Activated CD4-positive, alpha-beta memory T cell treated with anti-CD3 and anti-CD28 coated beads, Interleukin-2, amount 10 ng/mL, durations not matched to agents 7 days and 5 days (primary cell): Measurements from ENCODE around the gene ANAPC7. TPM values are rescaled to one million over a fixed set of nuclear protein-coding genes. Genes with fewer than 3 reads are reported as not detected.
"Not testable (repeated sequence)": the region's sequence is repeated elsewhere in the genome, so short reads cannot be mapped to it uniquely, and the experiment has no call there.

Experiments
- CTCF ChIA-PET: fragments of 350-600 bp; sonication (Branson Sonifier 250); formaldehyde crosslinking; loops from one replicate; lab custom pipeline; 2021; ENCODE audit warnings: antibody characterized with exemption, inconsistent platforms; lab: Charles Lee
- POLR2A ChIA-PET: fragments of 350-600 bp; sonication (Branson Sonifier 250); formaldehyde crosslinking; loops from one replicate; lab custom pipeline; 2021; ENCODE audit warnings: antibody characterized with exemption; lab: Charles Lee
- DNase-seq: peaks from one replicate; pipeline ENCODE4 v3.0.0-alpha.2; 2020
- H3K27ac Mint-ChIP-seq: one replicate; pipeline ENCODE4 v1.8.0; 2021; ENCODE audit warnings: mild to moderate bottlenecking, mixed read lengths
- H3K27me3 Mint-ChIP-seq: one replicate; pipeline ENCODE4 v1.8.0; 2021; ENCODE audit warnings: mixed read lengths
- H3K36me3 Mint-ChIP-seq: one replicate; pipeline ENCODE4 v1.8.0; 2021; ENCODE audit warnings: low read depth, mixed read lengths
- H3K4me1 Mint-ChIP-seq: one replicate; pipeline ENCODE4 v1.8.0; 2021; ENCODE audit warnings: mixed read lengths
- H3K4me3 Mint-ChIP-seq: one replicate; pipeline ENCODE4 v1.8.0; 2021; ENCODE audit warnings: mild to moderate bottlenecking, mixed read lengths
- H3K9me3 Mint-ChIP-seq: one replicate; pipeline ENCODE4 v1.8.0; 2021; ENCODE audit warnings: mixed read lengths
- total RNA-seq, 2 experiments: library from RNA; stranded (reverse); gene quantifications; one replicate each; pipeline ENCODE4 v1.2.3, GENCODE V29; 2021

The ANAPC7 gene
- total RNA-seq, 2 experiments from 2014 or later, result 47.2 to 47.3 TPM

- Mint-ChIP-seq H3K27me3 (no peaks in the 10 kb centered on the region), H3K27ac (no peak overlapping the region), H3K4me1 (no peaks in the 10 kb centered on the region), H3K9me3 (no peaks in the 10 kb centered on the region), H3K4me3 (no peak overlapping the region), H3K36me3 (peaks cover 30% of the 10 kb centered on the region)
- CTCF ChIA-PET, result no interaction called here
- POLR2A ChIA-PET, result interaction anchor here (0.6 to 1.1 kb wide), 3 partner anchors 12 to 68 kb away, joined by 3 read pairs; no protein-coding TSS in a partner anchor
- no peak for DNase-seq
Observed at GRCh38 chr12:110372056-110372425, 31.5 kb downstream of the ANAPC7 start.

GRCh38 chr12:110371408-110372055, 32.0 kb downstream of the ANAPC7 start:
- CTCF ChIA-PET, result interaction anchor here (0.8 to 1.0 kb wide), 2 partner anchors 13 to 60 kb away, joined by 3 read pairs; no protein-coding TSS in a partner anchor

GRCh38 chr12:110370732-110371231, 32.7 kb downstream of the ANAPC7 start:
- Mint-ChIP-seq H3K4me3 (no peak overlapping the region), H3K27ac (no peak overlapping the region), H3K27me3 (no peaks in the 10 kb centered on the region), H3K36me3 (peaks cover 24% of the 10 kb centered on the region), H3K9me3 (no peaks in the 10 kb centered on the region), H3K4me1 (no peaks in the 10 kb centered on the region)
- ChIA-PET CTCF (interaction anchor here (0.8 to 1.0 kb wide), 2 partner anchors 12 to 61 kb away, joined by 3 read pairs; no protein-coding TSS in a partner anchor), POLR2A (no interaction called here)
- no peak for DNase-seq

More at GRCh38 chr12:110371408-110372055, 32.0 kb downstream of the ANAPC7 start:
- Mint-ChIP-seq H3K9me3 (no peaks in the 10 kb centered on the region), H3K27me3 (no peaks in the 10 kb centered on the region), H3K4me1 (no peaks in the 10 kb centered on the region), H3K4me3 (no peak overlapping the region), H3K27ac (no peak overlapping the region), H3K36me3 (peaks cover 29% of the 10 kb centered on the region)
- POLR2A ChIA-PET, result interaction anchor here (1.0 to 1.1 kb wide), 2 partner anchors 13 to 69 kb away, joined by 3 read pairs; no protein-coding TSS in a partner anchor
- DNase-seq, result no peak

GRCh38 chr12:110369992-110370391, 33.5 kb downstream of the ANAPC7 start:
- DNase-seq, result no peak
- Mint-ChIP-seq H3K36me3 (peaks cover 18% of the 10 kb centered on the region), H3K9me3 (no peaks in the 10 kb centered on the region), H3K27me3 (no peaks in the 10 kb centered on the region), H3K4me1 (no peaks in the 10 kb centered on the region), H3K27ac (no peak overlapping the region), H3K4me3 (no peak overlapping the region)
- ChIA-PET POLR2A (no interaction called here), CTCF (interaction anchor here (1.2 kb wide), 1 partner anchor 61 kb away, joined by 3 read pairs; no protein-coding TSS in a partner anchor)

- H3K9me3 Mint-ChIP-seq, result no peaks in the 10 kb centered on the region
- H3K27me3 Mint-ChIP-seq, result no peaks in the 10 kb centered on the region
- CTCF ChIA-PET, result no interaction called here
- H3K27ac Mint-ChIP-seq, result no peak overlapping the region
- POLR2A ChIA-PET, result interaction anchor here (0.8 to 1.2 kb wide), 3 partner anchors 14 to 64 kb away, joined by 3 to 5 read pairs (median 3); no protein-coding TSS in a partner anchor
- H3K36me3 Mint-ChIP-seq, result no peaks in the 10 kb centered on the region
- no peak for DNase-seq
- H3K4me3 Mint-ChIP-seq, result no peak overlapping the region
- no peaks in the 10 kb centered on the region for H3K4me1 Mint-ChIP-seq
Observed at GRCh38 chr12:110367181-110367864, 36.2 kb downstream of the ANAPC7 start.

GRCh38 chr12:110366321-110367142, 37.0 kb downstream of the ANAPC7 start:
- no peak overlapping the region for H3K4me3 Mint-ChIP-seq
- H3K9me3 Mint-ChIP-seq, result no peaks in the 10 kb centered on the region
- ChIA-PET CTCF (no interaction called here), POLR2A (interaction anchor here (1.0 to 1.2 kb wide), 2 partner anchors 10 to 13 kb away, joined by 3 read pairs; no protein-coding TSS in a partner anchor)
- H3K4me1 Mint-ChIP-seq, result no peaks in the 10 kb centered on the region
- no peaks in the 10 kb centered on the region for H3K27me3 Mint-ChIP-seq
- no peak overlapping the region for H3K27ac Mint-ChIP-seq
- no peak for DNase-seq
- H3K36me3 Mint-ChIP-seq, result no peaks in the 10 kb centered on the region

- ChIA-PET POLR2A (interaction anchor here (0.8 to 1.0 kb wide), 2 partner anchors 10 kb away, joined by 3 read pairs; no protein-coding TSS in a partner anchor), CTCF (interaction anchor here (0.7 kb wide), 1 partner anchor 11 kb away, joined by 3 read pairs; no protein-coding TSS in a partner anchor)
- no peaks in the 10 kb centered on the region for H3K9me3 Mint-ChIP-seq
- no peaks in the 10 kb centered on the region for H3K36me3 Mint-ChIP-seq
- H3K4me3 Mint-ChIP-seq, result no peak overlapping the region
- no peak for DNase-seq
- H3K27me3 Mint-ChIP-seq, result no peaks in the 10 kb centered on the region
- no peaks in the 10 kb centered on the region for H3K4me1 Mint-ChIP-seq
- H3K27ac Mint-ChIP-seq, result no peak overlapping the region
Observed at GRCh38 chr12:110365489-110366320, 37.8 kb downstream of the ANAPC7 start.

GRCh38 chr12:110361216-110361615, 42.3 kb downstream of the ANAPC7 start:
- no peak overlapping the region for H3K4me3 Mint-ChIP-seq
- no peak for DNase-seq
- no peaks in the 10 kb centered on the region for H3K4me1 Mint-ChIP-seq
- CTCF ChIA-PET, result interaction anchor here (0.6 kb wide), 1 partner anchor 28 kb away, joined by 5 read pairs; no protein-coding TSS in a partner anchor
- no peaks in the 10 kb centered on the region for H3K27me3 Mint-ChIP-seq
- no peaks in the 10 kb centered on the region for H3K9me3 Mint-ChIP-seq
- POLR2A ChIA-PET, result no interaction called here
- H3K27ac Mint-ChIP-seq, result no peak overlapping the region
- no peaks in the 10 kb centered on the region for H3K36me3 Mint-ChIP-seq

- not testable (repeated sequence) for H3K36me3 Mint-ChIP-seq
Observed at GRCh38 chr12:110358384-110359097, 45.0 kb downstream of the ANAPC7 start.

GRCh38 chr12:110355073-110355472, 48.4 kb downstream of the ANAPC7 start:
- Mint-ChIP-seq H3K9me3 (no peaks in the 10 kb centered on the region), H3K36me3 (peaks cover 9% of the 10 kb centered on the region), H3K27ac (no peak overlapping the region), H3K4me1 (peaks cover 22% of the 10 kb centered on the region), H3K27me3 (no peaks in the 10 kb centered on the region), H3K4me3 (no peak overlapping the region)
- peak; percentile 38 for DNase-seq
- ChIA-PET CTCF (interaction anchor here (0.7 to 7.2 kb wide), 4 partner anchors 41 to 148 kb away, joined by 3 to 56 read pairs (median 14); no protein-coding TSS in a partner anchor), POLR2A (no interaction called here)

More at GRCh38 chr12:110358384-110359097, 45.0 kb downstream of the ANAPC7 start:
- H3K4me1 Mint-ChIP-seq, result peaks cover 16% of the 10 kb centered on the region
- H3K27ac Mint-ChIP-seq, POLR2A ChIA-PET, DNase-seq, H3K4me3 Mint-ChIP-seq, H3K9me3 Mint-ChIP-seq, H3K27me3 Mint-ChIP-seq: not testable (repeated sequence)
- CTCF ChIA-PET, result interaction anchor here (0.6 to 3.9 kb wide), 4 partner anchors 12 to 108 kb away, joined by 3 to 23 read pairs (median 4); no protein-coding TSS in a partner anchor

GRCh38 chr12:110354172-110354780, 49.2 kb downstream of the ANAPC7 start:
- no peak overlapping the region for H3K27ac Mint-ChIP-seq
- H3K4me1 Mint-ChIP-seq, result peaks cover 30% of the 10 kb centered on the region
- no peaks in the 10 kb centered on the region for H3K9me3 Mint-ChIP-seq
- DNase-seq, result no peak
- no peaks in the 10 kb centered on the region for H3K27me3 Mint-ChIP-seq
- ChIA-PET POLR2A (interaction anchor here (0.9 to 1.1 kb wide), 3 partner anchors 11 to 96 kb away, joined by 3 read pairs; partner anchors contain the start of gene ARPC3), CTCF (interaction anchor here (0.9 to 7.2 kb wide), 3 partner anchors 10 to 248 kb away, joined by 3 to 56 read pairs (median 7); no protein-coding TSS in a partner anchor)
- peaks cover 15% of the 10 kb centered on the region for H3K36me3 Mint-ChIP-seq
- no peak overlapping the region for H3K4me3 Mint-ChIP-seq
